CD4-positive, alpha-beta T cell treated with Interleukin-4 for 1 hour (primary cell): ENCODE results near the gene PTGES2.
"Not testable (repeated sequence)": the region's sequence is repeated elsewhere in the genome, so short reads cannot be mapped to it uniquely, and the experiment has no call there.

Experiments
- DNase-seq, 2 donors: peaks; one replicate each; pipeline ENCODE4 v3.0.0-alpha.2; 2020 to 2022

The PTGES2 gene

DNA sequence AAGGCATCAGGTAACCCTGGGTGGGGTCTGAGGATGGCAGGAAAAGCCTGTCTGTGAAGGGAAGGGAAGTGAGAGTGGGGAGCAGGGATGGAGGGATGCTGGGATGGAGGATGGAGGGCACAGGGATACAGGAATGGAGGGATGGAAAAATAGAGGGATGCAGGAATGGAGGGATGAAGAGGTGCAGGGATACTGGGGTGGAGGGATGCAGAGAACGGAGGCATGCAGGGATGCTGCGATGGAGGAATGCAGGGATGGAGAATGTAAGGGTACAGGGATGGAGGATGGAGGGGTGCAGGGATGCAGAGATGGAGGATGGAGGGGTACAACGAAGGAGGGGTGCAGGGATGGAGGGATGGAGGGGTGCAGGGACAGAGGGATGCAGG, 9.1 kb downstream of the PTGES2 start:
- DNase-seq = no peak

DNA sequence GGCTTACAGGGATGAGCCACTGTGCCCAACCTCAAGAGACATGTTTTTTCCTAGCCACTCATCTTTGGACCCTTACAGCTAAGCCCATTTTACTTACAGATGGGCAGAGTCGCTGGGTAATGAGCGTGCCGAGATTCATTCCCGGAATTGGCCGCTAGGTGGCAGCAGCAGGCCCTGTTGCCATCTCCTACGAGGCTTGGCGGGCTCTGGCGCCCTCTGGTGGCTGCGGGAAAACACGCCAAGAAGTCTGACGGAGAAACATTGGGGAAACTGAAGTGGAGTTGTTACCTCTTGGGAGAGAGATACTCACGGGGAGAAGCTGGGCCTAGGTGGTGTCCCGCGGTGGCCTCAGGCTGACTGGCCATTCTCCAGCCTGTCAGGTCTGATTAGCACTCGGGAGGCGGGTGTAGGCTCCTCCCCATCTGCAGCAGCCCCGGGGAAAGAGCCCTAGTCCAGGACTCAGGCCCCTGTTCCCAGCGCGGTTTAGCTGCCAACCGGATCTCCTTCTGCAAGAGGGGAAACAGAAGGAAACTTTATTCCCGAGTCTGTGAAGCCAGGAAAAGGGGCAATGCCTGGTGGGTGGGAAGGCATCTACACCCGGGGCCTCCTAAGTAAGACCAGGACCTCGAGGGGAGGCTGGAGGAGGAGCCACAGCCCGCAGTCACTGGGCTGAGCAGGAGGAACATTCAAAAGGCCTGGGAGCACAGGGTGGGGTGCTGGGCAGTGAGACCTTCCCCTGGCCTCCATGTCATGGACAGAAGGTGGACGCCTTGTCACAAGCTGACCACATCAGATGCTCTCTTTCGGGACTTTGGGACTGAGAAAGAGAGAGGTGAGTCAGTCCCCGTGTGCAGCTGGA, 9.7 kb downstream of the PTGES2 start:
- DNase-seq = peak; percentile 92 to 93

DNA sequence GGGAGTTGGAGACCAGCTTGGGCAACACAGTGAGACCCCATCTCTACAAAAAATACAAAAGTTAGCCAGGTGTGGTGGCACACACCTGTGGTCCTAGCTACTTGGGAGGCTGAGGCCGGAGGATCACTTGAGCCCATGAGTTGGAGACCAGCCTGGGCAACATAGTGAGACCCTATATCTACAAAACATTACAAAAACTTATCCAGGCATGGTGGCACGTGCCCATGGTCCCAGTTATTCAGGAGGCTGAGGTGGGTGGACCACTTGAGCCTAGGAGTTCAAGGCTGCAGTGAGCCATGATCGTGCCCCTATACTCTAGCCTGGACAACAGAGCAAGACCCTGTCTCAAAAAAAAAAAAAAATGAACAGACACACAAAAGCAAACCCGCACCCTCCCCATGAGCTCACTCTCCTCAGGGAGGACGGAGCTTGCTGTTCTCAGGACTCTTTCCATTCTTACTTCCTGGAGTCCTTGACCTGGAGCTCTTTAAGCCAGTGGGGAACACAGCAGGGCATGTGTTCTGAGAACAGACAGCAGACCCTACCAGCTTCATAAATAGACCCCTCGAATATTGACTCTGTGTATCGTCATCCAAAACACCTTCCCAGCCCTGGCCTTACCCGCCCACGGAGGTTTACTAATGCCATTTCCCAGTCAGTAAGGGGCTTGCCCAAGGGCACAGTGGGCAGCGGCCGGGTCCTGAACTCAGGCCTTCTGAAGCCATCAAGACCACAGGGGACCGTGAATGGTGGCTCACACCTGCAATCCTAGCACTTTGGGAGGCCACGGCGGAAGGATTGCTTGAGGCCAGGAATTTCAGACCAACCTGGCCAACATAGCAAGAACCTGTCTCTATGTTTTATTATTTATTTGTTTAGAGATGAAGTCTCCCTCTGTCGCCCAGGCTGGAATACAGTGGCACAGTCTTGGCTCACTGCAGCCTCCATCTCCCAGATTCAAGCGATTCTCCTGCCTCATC, 11.1 kb downstream of the PTGES2 start:
- no peak for DNase-seq

DNA sequence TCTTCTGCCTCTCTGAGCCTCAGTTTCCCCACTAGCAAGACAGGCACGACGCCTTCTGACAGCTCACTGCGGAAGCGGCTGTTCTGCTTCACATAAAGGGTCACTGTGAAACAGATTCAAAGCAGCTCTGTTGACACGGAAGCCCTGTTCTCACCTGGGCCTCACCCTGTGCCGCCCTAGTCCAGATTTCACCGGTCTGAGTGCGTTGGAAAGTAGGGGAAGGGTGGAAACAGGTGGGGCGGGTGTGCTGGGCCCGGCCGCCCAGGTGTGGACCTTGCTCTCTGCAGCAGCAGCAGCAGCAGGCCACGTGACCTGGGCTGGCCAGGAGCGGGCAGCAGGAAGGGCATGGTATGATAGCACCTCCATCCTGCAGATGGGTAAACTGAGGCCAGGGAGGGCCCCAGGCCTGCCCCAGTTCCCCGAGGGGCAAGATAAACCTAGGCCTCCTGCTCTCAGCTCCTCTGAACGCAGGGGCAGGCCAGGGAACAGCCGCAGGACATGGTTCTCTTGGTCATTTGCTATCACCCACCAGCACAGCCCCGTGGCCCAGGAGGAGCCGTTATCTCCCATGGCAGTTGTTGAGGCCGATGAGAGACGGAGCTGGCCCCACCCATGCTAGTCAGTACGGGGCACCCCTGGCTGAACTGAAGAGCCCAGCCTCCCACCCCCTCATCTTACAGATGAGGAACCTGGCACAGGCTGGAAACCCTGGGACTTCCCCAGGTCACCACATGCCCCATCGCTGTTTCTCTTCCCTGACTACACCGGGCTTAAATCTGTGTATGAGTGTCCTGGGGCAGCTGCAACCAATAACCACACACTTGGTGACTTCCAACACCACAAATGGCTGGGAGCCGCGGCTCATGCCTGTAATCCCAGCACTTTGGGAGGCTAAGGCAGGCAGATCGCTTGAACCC, 12.1 kb downstream of the PTGES2 start:
- DNase-seq = peak; percentile 34 to 74

DNA sequence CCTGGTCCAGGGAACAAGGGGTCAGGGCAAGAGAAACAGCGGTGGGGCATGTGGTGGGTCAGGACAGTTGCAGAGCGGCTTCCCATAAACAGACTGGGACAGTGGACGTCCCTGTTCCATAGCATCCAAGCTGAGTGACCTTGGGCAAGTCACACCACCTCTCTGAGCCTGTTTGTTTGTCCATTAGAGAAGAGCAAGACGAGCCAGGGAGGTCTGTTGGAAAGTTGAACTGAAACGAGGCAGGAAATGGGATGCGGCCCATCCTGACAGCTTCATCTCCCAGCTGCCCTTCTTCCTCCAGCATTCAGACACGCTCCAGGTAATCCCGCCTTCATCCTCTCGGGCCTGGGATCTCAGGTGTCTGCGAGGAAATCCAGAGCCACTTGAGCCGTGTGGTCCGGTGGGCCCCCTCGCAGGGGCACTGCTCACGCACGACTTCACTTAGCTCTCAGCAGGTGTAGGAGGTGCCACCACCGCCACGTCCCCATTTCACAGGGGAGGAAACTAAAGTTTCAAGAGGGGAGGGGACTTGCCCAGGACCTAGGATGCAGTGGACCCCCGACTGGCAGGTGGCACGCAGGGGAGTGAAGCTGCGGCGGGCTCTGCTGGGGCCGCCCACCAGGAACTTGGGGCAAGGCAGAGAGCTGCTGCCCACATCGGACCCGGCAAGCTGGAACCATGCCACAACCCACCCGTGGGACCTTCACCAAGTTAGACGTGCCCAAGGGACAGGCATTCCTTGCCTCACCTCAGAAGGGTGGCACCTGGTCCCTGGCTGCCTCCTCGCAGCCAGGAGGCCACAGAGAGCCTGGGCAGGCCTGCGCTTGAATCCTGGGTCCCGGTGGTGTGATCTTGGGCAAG, 13.0 kb downstream of the PTGES2 start:
- DNase-seq = no peak

DNA sequence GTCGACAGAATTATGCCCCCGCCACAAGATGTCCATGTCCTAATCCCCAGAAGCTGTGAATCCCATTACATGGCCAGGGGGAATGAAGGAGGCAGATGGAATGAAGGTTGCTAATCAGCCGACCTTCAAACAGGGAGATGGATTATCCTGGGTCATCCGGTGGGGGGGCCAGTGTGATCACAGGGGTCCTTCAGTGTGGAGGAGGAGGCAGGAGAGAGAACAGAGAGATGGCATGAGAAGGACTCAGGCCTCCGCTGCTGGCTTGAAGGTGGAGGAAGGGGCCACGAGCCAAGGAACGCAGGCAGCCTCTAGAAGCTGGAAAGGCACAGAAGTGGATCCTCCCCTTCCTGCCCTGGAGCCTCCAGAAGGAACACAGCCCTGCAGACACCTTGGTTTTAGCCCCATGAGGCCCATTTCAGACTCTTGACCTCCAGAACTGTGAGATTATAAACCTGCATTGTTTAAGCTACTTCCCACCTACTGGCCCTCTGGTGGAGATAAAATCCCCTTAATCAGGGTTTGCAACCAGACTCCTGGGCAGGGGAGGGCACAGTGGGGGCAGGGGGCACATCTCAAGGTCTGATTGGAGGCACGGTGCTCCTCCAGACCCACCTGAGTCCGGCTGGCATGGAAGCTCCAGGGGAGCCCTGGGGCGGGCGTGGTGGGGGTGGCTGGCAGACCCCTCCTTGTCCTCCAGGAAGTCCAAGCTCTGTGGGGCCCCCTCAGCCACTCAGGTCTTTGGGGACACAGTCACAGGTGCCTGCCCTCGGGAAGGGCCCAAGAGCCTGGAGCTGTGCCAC, 13.8 kb downstream of the PTGES2 start:
- DNase-seq = no peak

DNA sequence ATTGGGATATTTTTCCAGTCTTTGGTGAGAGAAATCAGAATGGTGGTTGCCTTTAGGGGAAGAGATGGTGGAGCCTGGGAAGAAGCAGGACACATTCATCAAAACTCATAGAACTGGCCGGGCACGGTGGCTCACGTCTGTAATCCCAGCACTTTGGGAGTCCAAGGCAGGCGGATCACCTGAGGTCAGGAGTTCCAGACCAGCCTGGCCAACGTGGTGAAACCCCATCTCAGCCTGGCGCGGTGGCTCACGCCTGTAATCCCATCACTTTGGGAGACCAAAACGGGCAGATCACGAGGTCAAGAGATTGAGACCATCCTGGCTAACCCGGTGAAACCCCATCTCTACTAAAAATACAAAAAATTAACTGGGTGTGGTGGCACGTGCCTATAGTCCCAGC, 15.8 kb downstream of the PTGES2 start:
- not testable (repeated sequence) for DNase-seq

DNA sequence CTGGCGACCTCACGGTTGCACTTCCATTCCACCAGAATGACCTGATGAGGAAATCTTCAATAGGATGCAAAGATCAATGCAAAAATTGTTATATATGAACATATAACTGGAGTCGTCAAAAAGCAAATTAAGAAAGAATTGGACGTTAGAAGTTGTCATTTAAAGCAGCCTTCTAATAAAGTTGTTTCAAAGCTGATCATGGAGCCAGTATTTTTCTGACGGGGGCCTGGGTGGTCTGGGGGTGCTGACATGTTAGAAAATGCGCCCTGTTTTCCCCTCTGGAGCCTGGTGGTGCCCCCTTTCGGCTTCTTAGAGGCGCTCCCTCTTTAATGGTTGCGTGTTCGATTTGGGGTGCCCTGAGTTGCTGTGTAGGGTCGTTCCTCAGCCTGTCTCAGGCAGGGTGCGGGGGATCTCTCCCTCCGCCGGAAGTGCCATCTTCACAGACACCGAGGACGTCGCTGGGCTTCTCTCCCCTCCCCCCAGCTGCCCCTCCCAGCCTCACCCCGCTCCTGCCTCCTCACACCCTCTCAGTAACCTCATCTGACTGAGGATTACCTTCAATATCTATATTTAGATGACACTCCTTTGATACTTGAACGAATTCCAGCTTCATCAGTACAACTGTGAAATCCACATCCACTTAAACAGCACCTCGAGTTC, 18.3 kb downstream of the PTGES2 start:
- DNase-seq = no peak

DNA sequence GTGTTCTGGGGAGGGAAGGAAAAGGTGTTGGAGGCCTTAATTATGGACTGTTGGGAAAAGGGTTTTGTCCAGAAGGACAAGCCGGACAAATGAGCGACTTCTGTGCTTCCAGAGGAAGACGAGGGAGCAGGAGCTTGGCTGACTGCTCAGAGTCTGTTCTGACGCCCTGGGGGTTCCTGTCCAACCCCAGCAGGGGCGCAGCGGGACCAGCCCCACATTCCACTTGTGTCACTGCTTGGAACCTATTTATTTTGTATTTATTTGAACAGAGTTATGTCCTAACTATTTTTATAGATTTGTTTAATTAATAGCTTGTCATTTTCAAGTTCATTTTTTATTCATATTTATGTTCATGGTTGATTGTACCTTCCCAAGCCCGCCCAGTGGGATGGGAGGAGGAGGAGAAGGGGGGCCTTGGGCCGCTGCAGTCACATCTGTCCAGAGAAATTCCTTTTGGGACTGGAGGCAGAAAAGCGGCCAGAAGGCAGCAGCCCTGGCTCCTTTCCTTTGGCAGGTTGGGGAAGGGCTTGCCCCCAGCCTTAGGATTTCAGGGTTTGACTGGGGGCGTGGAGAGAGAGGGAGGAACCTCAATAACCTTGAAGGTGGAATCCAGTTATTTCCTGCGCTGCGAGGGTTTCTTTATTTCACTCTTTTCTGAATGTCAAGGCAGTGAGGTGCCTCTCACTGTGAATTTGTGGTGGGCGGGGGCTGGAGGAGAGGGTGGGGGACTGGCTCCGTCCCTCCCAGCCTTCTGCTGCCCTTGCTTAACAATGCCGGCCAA, 19.1 kb downstream of the PTGES2 start:
- no peak for DNase-seq

DNA sequence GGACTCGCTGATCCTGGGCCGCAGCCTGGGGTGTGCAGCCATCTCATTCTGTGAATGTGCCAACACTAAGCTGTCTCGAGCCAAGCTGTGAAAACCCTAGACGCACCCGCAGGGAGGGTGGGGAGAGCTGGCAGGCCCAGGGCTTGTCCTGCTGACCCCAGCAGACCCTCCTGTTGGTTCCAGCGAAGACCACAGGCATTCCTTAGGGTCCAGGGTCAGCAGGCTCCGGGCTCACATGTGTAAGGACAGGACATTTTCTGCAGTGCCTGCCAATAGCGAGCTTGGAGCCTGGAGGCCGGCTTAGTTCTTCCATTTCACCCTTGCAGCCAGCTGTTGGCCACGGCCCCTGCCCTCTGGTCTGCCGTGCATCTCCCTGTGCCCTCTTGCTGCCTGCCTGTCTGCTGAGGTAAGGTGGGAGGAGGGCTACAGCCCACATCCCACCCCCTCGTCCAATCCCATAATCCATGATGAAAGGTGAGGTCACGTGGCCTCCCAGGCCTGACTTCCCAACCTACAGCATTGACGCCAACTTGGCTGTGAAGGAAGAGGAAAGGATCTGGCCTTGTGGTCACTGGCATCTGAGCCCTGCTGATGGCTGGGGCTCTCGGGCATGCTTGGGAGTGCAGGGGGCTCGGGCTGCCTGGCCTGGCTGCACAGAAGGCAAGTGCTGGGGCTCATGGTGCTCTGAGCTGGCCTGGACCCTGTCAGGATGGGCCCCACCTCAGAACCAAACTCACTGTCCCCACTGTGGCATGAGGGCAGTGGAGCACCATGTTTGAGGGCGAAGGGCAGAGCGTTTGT, 19.9 kb downstream of the PTGES2 start:
- DNase-seq = no peak

DNA sequence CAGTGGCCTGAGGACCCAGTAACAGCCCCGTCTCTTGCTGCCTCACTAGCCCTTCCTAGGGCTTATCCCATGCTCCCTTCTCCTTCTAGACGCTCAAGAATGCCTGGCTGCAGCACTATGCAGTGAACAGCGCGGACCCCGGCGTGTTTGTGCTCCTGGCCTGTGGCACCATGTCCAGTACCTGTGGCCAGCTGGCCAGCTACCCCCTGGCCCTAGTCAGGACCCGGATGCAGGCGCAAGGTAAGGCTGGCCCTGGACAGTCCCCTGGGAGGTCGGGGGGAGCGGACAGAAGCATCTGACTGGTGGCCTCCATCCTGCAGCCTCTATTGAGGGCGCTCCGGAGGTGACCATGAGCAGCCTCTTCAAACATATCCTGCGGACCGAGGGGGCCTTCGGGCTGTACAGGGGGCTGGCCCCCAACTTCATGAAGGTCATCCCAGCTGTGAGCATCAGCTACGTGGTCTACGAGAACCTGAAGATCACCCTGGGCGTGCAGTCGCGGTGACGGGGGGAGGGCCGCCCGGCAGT, 20.5 kb downstream of the PTGES2 start:
- DNase-seq = no peak

DNA sequence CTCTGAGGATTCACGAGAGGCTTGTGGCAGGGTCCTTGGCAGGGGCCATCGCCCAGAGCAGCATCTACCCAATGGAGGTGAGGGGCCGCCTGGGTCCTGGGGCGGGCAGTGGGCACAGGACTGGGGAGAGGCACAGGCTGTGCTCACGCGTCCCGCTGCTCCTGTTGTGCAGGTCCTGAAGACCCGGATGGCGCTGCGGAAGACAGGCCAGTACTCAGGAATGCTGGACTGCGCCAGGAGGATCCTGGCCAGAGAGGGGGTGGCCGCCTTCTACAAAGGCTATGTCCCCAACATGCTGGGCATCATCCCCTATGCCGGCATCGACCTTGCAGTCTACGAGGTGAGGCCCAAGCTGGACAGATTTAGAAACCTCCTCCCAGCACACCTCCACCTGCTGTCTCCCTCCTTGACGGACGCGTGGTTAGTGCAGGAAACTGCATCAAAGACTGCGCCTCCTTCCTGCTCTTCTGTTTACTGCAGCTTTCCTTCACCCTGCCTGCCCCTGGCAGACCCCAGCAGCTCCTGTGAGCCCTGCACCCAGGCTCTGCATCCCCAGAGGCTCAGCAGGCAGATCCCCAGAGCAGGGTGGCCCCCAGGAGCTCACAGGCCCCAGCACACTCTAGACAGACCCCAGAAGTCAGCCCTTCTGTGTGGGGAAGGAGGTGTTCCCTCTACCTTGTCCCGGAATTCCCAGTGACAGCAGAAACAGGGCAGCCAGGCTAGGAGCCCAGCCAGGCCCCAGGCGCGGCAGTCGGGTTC, 21.2 kb downstream of the PTGES2 start:
- no peak for DNase-seq

DNA sequence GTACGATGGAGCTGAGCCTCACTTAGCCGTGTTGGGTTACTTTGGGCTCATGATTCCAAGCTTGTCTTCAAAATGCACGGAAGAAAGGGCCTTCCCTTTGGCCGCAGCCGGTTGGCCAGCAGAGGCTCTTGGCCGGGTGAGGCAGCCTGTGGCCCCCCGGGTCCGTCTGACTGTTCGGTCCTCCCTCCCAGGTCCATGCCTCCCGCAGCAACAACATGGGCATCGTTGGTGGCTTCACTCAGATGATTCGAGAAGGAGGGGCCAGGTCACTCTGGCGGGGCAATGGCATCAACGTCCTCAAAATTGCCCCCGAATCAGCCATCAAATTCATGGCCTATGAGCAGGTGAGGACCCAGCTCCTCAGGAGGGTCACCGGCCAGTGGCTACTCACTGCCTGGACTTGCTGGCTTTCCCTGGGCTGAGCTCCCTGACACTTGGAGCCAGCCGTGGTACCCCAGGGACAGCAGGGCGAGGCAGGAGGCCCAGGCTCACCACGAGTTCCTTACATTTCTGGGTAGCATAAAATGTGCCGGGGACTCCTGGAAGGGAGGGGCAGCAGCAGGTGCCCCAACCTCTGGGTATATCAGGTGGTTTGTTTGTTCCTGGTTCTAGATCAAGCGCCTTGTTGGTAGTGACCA, 21.9 kb downstream of the PTGES2 start:
- no peak for DNase-seq

DNA sequence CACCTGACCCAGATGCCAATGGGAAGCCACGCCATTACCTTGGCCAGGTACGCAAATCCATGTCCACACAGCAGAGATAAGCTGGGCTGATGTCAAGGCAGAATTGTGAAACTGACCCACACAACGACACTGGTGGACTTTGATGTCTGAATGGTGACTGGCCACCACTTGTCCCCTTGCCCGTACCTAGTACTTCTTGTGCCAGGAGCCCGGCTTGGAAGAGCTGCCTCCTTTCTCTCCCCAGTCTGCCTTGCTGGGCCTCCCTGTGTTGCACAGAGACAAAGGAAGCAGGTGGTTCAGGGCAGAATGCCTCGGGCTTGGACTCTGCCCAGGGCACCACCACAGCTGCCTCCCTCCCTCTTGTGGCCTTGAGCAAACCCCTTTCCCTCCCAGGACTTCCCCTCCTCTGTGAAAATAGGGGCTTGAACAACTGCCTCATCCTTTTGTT, 23.3 kb downstream of the PTGES2 start:
- no peak for DNase-seq

DNA sequence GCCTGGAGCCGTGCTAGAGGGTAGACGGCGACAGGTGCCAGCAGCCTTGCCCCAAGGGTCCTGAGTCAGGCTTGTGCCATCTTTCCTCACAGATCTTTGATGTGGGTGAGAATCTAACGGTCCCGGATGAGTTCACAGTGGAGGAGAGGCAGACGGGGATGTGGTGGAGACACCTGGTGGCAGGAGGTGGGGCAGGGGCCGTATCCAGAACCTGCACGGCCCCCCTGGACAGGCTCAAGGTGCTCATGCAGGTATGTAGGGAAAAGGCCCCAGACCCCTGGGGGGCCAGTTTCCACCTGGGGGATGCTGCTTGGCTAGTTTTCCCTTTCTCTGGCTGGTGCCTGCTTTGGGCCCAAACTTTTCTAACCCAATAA, 24.0 kb downstream of the PTGES2 start:
- DNase-seq = peak; percentile 34 to 53

DNA sequence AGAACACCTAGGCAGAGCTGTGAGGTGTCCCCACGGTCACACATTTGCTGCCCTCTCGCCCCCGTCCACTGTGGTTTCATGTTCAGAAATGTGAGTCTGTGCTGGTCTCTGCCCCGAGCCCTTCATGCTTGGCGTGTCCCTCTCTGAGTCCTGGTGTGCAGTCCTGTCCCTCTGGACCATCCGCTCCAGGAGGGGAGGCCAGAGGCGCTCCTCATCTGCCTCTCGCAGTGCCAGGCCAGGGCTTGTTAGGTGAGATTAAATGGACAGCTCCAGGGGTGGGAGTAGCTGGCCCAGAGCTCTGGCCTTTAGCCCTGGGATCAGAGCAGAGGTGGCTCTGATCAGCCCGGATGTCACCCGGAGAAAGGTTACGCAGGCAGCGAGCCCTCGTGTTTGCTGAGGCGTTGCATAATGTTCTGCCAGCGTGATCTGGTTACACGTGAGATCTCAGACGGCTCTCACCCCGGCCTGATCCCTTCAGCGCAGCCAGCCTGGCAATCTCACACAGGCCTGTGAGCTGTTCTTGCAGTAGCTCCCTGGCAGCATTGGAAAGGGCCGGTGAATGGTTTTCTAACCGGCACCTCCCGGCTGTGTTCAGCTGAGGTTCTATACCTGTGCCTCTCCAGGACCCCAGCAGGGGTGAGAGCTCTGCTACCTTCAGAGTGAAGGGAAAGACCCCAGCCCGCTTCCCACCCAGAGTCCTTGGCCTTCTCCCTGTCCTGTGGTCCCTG, 24.5 kb downstream of the PTGES2 start:
- DNase-seq = no peak
